HG03196 (cell line): ENCODE measurements around the gene ELOA.
"Not testable (repeated sequence)": the region's sequence is repeated elsewhere in the genome, so short reads cannot be mapped to it uniquely, and the experiment has no call there.

Source experiments
- ATAC-seq: cut with Tn5 transposase; IDR thresholded peaks from one replicate; pipeline ENCODE4 v1.9.1; 2021; ENCODE audit not compliant: unreplicated experiment

ELOA gene

DNA sequence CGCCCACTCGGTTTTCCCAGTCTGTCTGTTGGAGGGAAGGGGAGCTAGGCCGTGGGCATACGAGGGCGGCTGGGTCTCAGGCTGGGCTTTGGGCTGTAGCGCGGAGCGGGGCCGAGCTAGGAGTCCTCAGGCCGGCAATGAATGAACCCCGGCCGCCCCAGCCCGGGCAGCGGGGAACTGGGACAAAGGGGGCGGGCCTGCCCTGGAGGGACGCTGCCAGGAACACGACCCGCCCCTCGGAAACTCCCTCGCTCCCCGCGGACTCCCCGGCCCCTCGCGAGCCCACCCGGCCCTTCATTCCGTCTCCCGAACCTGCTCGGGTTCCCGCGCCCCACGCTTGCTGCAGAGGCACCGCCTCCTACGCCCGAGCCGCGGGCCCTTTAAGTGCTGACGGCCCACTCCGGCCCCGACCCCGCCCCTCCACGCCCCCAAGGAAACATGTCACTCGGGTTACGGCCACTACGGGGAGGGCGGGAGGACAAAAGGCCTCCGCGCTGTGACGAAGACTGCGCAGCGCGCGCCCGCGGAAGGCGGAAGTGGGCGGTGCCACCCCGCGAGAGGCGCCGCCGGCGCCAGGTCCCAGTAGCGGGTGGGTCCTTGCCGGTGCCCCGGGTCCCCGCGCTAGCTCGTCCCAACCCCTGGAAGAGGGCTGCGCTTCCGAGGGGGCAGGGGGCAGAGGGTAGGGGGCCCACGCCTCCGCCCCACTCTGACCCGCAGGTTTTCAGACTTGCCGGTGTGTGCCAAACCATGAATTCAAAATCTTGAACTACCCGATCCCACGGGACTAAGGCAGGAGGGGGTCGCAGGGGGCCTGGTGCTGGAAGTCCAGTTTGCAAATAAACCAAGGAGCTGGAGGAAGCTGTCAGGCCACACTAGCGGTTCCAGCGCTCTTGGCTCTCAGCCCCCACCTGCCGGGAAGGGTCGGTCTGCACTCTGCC lies 57.4 kb downstream of the ELOA start, which contains the start of gene GALE:
GALE (minus strand) TSS at position 355 of the 938 bp plus-strand sequence. CDS start 1,747 bp downstream, outside the sequence.
- peak; percentile 78 for ATAC-seq

GRCh38 chr1:23801338-23801748 lies 58.1 kb downstream of the ELOA start:
- ATAC-seq: no peak

GRCh38 chr1:23801876-23802275 lies 58.6 kb downstream of the ELOA start:
- ATAC-seq: no peak

DNA sequence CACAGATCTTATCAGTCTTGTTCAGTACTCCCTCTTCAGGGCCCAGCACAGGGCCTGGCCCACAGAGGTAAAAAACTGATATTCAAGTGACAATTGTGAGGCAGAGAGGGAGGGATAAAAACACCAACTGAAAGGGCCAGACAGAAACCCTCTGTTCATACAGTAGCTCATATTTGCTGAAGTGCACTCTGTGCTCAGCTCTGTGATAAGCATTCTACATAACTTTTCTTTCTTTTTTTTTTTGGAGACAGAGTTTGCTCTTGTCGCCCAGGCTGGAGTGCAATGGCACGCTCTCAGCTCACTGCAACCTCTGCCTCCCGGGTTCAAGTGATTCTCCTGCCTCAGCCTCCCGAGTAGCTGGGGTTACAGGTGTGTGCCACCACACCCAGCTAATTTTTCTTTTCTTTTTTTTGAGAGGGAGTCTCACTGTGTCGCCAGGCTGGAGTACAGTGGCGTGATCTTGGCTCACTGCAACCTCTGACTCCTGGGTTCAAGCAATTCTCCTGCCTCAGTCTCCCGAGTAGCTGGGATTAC lies 59.6 kb downstream of the ELOA start:
- ATAC-seq: not testable (repeated sequence)

DNA sequence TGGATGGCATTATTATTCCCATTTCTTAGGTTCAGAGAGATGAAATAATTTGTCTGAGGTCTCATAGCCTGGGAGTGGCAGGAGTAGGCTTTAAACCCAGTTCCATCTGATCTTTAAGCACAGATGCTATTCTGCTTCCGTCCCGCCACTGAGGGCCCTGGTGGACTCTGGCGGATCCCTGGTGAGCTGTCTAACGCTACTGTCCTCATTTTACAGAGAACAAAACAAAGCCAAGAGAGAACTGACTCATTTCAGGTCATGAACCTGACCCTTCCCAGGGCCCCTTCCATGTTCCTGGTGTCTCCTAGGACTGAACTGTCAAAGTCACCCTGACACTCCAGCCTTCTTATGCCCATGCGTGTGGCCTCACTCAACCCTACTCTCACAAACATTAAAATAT lies 60.4 kb downstream of the ELOA start:
- no peak for ATAC-seq

- no peak for ATAC-seq
These were observed 61.0 kb downstream of the ELOA start for GRCh38 chr1:23804183-23804835.

- ATAC-seq: no peak
These were observed 61.8 kb downstream of the ELOA start for GRCh38 chr1:23805025-23805424.

- no peak for ATAC-seq
These were observed 63.0 kb downstream of the ELOA start for GRCh38 chr1:23806280-23806679.

GRCh38 chr1:23807453-23807852 lies 64.2 kb downstream of the ELOA start:
- ATAC-seq: no peak

GRCh38 chr1:23809751-23810171 lies 66.5 kb downstream of the ELOA start:
- peak; percentile 52 for ATAC-seq

GRCh38 chr1:23810818-23811540 lies 67.7 kb downstream of the ELOA start:
- ATAC-seq: peak; percentile 46
